SK-MEL-5 (cell line): ENCODE results near the gene EIF4G2. TPM values are rescaled to one million over a fixed set of nuclear protein-coding genes. Genes with fewer than 3 reads are reported as not detected.

Experiments
- DNase-seq: peaks from one replicate; pipeline ENCODE4 v3.0.0-alpha.2; 2016; ENCODE audit warnings: low read depth, low spot score
- in situ Hi-C: cut with HindIII; loops from 2 replicates; pipeline ENCODE4 v1.10.0; 2016; ENCODE audit warnings: low sequenced_read_pairs, high pct_unique_total_duplicates, low pct_unique_long_range_greater_than_20kb
- total RNA-seq: library from RNA; depleted of rRNA; stranded (reverse); fragments of >200 nt; shearing (Covaris generic); gene quantifications from 2 replicates; pipeline ENCODE4 v1.2.3, GENCODE V29; 2014

The EIF4G2 gene
- total RNA-seq, 1 experiment from 2014 or later = 934 TPM

- in situ Hi-C loops = no loop called here
- no peak for DNase-seq
These were observed 23.6 kb downstream of the EIF4G2 start for GRCh38 chr11:10785146-10785474.

GRCh38 chr11:10784232-10785145 is 24.2 kb downstream of the EIF4G2 start:
- in situ Hi-C loops = no loop called here
- no peak for DNase-seq

DNA sequence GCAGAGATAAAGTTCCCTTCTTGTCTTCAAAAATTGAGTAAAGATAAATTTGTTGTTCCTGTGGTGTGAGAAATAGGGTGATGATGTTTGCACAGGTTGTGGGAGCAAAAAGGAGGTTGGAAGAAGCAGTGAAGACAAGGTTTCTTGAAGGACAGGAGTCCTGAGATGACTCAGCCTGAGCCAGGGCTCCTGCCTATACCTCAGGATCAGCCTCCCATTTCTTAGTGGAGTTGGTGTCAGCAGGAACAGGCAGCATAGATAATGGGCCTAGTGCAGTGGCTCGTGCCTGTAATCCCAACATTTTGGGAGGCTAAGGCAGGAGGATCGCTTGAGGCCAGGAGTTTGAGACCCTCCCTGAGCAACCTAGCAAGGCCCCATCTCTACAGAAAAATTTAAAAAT is 28.7 kb downstream of the EIF4G2 start:
- in situ Hi-C loops = no loop called here

GRCh38 chr11:10779086-10779485 is 29.6 kb downstream of the EIF4G2 start:
- in situ Hi-C loops = no loop called here

More for the DNA sequence above, 28.7 kb downstream of the EIF4G2 start:
- DNase-seq = no peak

DNA sequence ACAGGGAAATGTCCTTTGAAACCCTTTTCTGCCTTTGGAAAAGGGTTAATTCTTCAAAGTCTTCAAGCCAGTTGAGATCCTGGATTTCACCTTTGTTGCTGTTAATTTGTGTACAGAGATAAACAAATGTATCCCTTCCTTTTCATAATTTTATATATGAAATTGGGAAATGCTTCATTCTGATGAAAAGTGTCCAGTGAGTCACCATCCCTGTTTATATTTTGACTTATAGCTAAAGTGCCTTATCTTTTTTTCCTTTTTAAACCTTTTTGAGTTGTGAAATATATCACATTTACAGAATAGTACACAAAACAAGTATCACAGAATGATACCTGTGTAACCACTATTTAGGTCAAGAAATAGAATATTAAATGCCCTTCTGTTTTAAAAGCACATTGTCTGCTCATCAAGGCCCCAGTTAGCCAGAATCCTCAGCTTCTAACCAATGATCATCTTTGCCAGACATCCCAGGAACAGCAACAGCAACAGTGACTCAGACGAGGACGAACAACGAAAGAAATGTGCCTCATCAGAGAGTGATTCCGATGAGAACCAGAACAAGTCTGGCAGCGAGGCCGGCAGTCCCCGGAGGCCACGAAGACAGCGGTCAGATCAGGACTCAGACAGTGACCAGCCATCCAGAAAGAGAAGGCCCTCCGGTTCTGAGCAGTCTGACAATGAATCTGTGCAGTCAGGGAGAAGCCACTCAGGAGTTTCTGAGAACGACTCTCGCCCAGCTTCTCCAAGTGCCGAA is 30.3 kb downstream of the EIF4G2 start:
- in situ Hi-C loops = no loop called here
- peak; percentile 41 for DNase-seq

More at GRCh38 chr11:10779086-10779485, 29.6 kb downstream of the EIF4G2 start:
- no peak for DNase-seq

GRCh38 chr11:10777806-10778205 is 30.9 kb downstream of the EIF4G2 start:
- DNase-seq = no peak
- in situ Hi-C loops = no loop called here

DNA sequence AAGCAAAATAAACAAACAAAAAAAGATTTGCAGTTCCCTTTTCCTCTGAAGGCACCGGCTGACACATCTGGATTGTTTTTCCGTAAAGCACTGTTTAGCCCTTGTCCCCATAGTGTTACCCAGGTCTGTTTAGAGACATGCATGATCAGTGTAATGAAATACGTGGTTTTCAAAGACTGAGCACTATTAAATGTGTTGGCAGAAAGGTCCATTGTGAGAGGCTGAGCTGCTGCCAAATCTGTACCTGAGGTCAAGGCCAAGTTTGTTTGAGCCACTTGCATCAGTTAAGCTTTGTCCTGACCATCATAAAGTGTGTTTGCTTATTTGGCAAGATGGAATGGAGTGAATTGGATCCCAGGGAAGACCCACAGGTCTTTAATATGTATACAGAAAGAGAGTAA is 31.3 kb downstream of the EIF4G2 start:
- no peak for DNase-seq

DNA sequence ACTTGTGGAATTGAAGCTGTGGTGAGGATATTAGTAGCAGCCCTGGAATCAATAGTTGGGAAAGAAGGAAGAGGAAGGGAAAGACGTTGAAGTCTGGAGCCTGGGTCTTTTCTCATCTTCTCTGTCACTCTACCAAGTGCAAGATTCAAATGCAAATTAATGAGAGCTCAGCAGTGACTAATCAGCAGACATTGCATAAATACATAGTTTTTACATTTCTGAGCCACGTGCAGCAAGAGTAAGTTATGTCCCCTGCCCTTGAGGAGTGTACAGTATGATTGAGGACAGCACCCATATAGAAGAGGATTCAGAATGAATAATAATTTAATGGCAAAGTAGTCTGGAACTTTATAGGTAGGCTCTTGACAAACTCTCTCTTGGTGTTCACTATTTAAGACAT is 33.9 kb downstream of the EIF4G2 start:
- in situ Hi-C loops = no loop called here
- no peak for DNase-seq

More for the DNA sequence above, 31.3 kb downstream of the EIF4G2 start:
- in situ Hi-C loops = no loop called here

DNA sequence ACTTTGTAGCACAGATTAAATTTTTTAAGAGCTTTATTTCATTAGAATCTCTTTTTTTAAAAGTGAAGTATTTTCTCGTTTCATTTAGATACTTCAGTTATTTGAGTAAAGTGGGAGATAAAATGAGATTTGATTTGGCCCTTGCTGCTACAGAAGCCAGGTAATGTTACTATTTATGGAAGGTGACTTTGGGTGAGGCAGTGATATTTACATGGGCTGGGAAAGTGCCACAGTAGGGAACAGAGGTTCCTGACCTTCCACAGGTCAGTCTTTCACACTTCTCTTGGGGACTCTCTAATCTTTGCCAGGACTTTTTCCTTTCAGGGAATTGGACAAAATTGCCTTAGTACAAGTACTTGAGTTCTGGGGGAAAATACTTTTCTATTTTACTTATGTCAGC is 37.3 kb downstream of the EIF4G2 start:
- DNase-seq = no peak
- in situ Hi-C loops = no loop called here

DNA sequence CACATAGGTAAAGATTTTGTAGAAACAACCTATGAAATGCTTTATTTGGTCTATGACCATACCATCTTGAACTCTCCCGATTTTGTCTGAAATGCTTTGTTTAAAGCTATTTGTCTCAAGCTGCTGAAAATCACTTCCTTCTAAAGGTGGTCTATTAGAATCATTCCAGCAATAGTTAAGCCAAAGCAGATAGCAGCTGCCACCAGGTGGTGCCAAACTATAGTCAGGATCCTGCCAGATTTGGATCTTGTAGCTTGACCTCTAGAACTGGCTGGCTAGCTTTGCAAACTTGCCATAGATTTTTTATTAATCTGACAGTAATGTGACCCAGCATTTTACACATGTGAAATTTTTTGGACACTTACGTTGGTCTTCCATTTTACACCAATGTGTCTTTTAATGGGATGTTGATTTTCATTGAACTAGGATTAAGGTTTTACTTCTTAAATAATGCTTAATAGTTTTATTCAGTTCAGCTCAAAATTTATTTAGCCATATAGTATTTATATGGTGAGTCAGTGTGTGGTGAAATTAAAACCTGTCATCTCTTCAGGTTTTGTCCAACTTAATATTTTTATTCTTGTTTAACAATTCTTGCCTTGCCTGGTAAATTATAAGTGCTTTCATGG is 38.0 kb downstream of the EIF4G2 start:
- in situ Hi-C loops = no loop called here
- peak; percentile 69 for DNase-seq

DNA sequence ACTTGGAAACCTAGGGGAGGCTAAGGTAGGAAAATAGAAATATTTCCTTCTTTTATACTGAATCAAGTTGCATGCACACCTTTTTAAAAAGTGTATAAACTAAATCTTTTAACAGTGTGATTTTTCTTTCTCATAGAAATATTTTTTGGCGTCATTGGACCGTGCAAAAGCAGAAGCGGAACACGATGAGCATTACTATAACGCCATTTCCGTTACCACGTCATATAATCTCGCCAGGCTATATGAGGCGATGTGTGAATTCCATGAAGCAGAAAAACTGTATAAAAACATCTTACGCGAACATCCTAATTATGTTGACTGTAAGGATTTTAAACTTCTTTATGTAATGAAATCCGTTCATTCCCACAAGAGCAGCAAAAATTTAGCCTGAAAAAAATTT is 44.3 kb downstream of the EIF4G2 start:
- in situ Hi-C loops = no loop called here
- no peak for DNase-seq

DNA sequence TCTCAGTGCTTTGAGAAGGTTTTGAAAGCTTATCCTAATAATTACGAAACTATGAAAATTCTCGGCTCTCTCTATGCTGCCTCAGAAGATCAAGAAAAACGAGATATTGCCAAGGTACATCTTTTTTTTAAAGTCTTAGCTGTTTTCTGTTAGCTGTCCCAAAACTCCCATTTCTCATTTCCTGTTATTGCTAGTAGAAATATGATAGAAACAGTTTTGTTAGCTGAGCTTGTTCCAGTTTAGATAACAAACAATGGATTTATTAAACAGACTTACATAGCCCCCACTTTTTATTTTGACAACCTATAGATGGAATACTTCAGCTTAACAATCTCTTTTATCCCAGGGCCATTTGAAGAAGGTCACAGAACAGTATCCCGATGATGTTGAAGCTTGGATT is 45.0 kb downstream of the EIF4G2 start:
- no peak for DNase-seq
- in situ Hi-C loops = no loop called here

DNA sequence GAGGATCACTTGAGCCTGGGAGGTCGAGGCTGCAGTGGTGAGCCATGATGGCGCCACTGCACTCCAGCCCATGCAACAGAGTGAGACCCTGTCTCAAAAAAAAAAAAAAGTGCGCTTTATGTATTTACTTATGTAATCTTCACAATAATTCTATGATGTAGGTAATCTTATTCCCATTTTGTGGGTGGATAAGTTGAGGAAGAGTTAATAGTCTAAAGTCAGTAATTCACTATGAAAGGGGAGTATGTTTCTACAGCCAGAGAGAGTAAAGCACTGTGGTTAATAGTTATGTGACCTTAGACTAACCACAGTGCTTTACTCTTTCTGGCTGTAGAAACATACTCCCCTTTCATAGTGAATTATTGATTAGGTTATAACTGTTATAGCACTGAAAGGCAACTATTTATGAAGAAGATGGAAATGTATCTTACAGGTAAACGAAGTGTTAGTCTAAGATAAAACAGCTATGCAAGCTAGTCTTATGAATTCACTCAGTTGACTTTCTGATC is 45.8 kb downstream of the EIF4G2 start:
- in situ Hi-C loops = no loop called here

DNA sequence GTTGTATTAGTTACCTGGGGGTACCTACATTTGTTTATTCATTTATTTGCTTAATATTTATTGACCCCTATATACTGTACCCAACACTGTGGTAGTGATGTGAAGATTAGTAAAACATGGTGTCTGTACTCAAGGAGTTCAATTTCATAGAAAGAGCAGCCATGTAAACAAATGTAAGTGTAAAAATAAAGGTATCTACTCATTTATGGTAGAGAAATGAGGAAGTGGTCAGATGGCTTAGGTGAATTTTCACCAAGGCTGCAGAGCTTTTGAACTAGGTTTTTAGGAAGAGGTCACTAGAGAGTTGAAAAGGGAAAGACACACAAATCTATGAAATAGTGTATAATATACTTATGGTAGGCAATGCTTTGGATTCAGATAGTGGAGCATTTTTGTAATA is 46.5 kb downstream of the EIF4G2 start:
- no peak for DNase-seq
- in situ Hi-C loops = no loop called here

More for the DNA sequence above, 45.8 kb downstream of the EIF4G2 start:
- no peak for DNase-seq

DNA sequence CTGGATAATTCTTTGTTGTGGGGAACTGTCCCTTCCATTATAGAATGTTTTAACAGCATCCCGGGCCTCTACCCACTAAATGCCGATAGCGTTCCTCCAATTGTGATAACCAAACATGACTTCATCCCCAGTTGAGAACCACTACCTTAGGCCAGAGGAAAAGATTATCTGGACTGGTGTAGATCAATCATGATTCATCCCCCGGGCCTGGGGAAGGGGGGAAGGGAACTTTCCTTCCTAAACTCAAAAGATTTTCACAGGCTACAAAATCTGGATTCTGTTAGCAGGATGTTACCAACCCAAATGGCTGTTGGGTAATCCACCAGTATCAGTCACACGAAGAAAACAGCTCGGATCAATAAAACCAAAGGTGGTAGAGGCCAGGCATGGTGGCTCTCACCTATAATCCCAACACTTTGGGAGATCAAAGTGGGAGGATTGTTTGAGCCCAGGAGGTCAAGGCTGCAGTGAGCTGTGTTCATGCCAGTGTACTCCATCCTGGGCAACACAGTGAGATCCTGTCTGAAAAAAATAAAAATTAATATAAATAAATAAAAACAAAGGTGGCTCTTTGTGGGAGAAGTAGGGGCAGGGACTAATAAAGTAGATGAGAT is 47.5 kb downstream of the EIF4G2 start:
- no peak for DNase-seq
- in situ Hi-C loops = no loop called here

DNA sequence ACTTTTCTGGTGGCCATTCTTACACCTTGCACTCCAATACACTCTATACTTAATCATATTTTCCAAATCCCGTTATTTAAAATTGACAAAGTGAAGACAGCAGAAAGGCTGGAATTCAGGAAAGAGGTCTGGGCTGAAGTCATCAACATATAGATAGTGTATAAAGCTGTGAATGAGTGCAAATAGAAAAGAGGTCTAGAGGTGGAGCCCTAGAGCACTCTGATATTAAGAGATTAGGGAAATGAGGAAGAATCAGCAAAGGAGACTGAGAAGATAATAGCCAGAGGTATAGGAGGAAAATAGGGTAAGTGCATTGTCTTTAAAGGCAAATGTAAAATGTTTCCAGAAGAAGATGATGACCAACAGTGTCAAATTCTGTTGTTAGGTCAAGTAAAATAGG is 49.8 kb downstream of the EIF4G2 start:
- peak; percentile 30 for DNase-seq
- in situ Hi-C loops = no loop called here

DNA sequence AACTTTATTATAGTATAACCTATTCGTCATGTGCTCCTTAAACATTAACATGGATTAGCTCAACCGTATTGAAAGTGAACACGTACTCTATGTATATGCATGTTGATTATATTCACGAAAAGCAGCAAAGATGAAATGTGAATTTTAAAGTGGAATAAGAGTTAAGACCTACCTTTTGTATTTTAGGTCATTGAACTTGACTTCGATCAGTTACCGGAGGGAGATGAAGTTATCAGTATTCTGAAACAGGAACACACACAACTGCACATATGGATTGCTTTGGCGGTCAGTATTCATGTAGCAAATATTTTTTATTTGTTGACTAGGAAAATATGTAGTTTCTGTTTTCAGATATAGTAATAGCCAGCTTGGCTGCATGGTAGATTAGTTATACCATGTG is 56.2 kb downstream of the EIF4G2 start:
- in situ Hi-C loops = no loop called here
- no peak for DNase-seq

GRCh38 chr11:10752061-10752460 is 56.7 kb downstream of the EIF4G2 start:
- in situ Hi-C loops = no loop called here
- DNase-seq = no peak
